GM12878 (cell line): ENCODE measurements around the gene PCNX4. TPM values are rescaled to one million over a fixed set of nuclear protein-coding genes. Genes with fewer than 3 reads are reported as not detected.

ENCODE experiments used
- ATAC-seq: fragments of 200-7000 bp; cut with Tn5 transposase; 3 replicates; pipeline ENCODE4 v1.9.1; 2020; ENCODE audit warnings: mild to moderate bottlenecking, moderate library complexity
- BruUV-seq: library from RNA; stranded (reverse); fragments of 400-500 nt; replicated peaks from 2 replicates; lab custom pipeline; 2021; lab: Mats Ljungman, UMichigan
- CTCF ChIA-PET: fragments of 300-600 bp; sonication (Branson Sonifier 250); formaldehyde crosslinking; extraction: SDS; loops from one replicate; lab custom pipeline; 2021; ENCODE audit warnings: inconsistent platforms; lab: Yijun Ruan, JAX
- POLR2A ChIA-PET: fragments of 350-600 bp; formaldehyde crosslinking; extraction: SDS; loops from one replicate; lab custom pipeline; 2021; ENCODE audit warnings: inconsistent platforms; lab: Charles Lee
- RAD21 ChIA-PET: fragments of 300-600 bp; sonication (Branson Sonifier 250); formaldehyde crosslinking; loops from one replicate; lab custom pipeline; 2023; ENCODE audit warnings: antibody characterized with exemption; ENCODE audit not compliant: unreplicated experiment; lab: Charles Lee
- SMC1A ChIA-PET: fragments of 300-600 bp; sonication (Branson Sonifier 250); formaldehyde crosslinking; loops from one replicate; lab custom pipeline; 2023; ENCODE audit not compliant: unreplicated experiment, uncharacterized antibody; lab: Charles Lee
- DNase-seq: peaks from one replicate; pipeline ENCODE4 v3.0.0-alpha.2; 2011; ENCODE audit warnings: low read depth, low spot score
- FAIRE-seq: peaks from 3 replicates; lab custom pipeline; 2011; peaks lifted over from hg19 to GRCh38; lab: Jason Lieb, UNC
- H2AFZ ChIP-seq: 2 replicates; pipeline ENCODE4 v1.6.0; 2011; ENCODE audit warnings: low read depth, low read length, control low read depth; ENCODE audit not compliant: control insufficient read depth
- H3K27ac ChIP-seq: 2 replicates; pipeline ENCODE4 v1.5.1; 2011; ENCODE audit warnings: control low read depth; ENCODE audit not compliant: control insufficient read depth, insufficient read depth
- H3K27me3 ChIP-seq, 2 experiments: replicated peaks in 1 of 2; 2 replicates each; pipeline versions ENCODE4 v1.6.0 to v1.6.1; 2011; ENCODE audit warnings: low read length in 1 of 2; ENCODE audit not compliant: control insufficient read depth in 2 of 2, insufficient read depth in 2 of 2
- H3K36me3 ChIP-seq, 2 experiments: 2 replicates each; pipeline ENCODE4 v1.5.1; 2011; ENCODE audit warnings: low read length in 1 of 2; ENCODE audit not compliant: control insufficient read depth in 2 of 2, insufficient read depth in 2 of 2
- H3K4me1 ChIP-seq: 2 replicates; pipeline ENCODE4 v1.6.1; 2011; ENCODE audit warnings: mild to moderate bottlenecking, low read length, moderate library complexity, mixed read lengths; ENCODE audit not compliant: control insufficient read depth, insufficient read depth
- H3K4me2 ChIP-seq: 2 replicates; pipeline ENCODE4 v1.6.0; 2011; ENCODE audit warnings: control low read depth; ENCODE audit not compliant: control insufficient read depth, insufficient read depth
- H3K4me3 ChIP-seq: fragments of 200-600 bp; sonication (generic); 2 replicates; pipeline ENCODE4 v1.5.1; 2016
- H3K79me2 ChIP-seq: 2 replicates; pipeline ENCODE4 v1.6.0; 2011; ENCODE audit warnings: low read length; ENCODE audit not compliant: control insufficient read depth, insufficient read depth
- H3K9ac ChIP-seq: 2 replicates; pipeline ENCODE4 v1.8.0; 2011; ENCODE audit warnings: low read length, control low read depth, mixed read lengths; ENCODE audit not compliant: control insufficient read depth, insufficient read depth
- H3K9me3 ChIP-seq: replicated peaks from 3 replicates; pipeline ENCODE4 v1.5.1; 2011; ENCODE audit warnings: mild to moderate bottlenecking, low read length; ENCODE audit not compliant: control insufficient read depth, insufficient read depth
- H4K20me1 ChIP-seq: 2 replicates; pipeline ENCODE4 v1.6.0; 2011; ENCODE audit not compliant: control insufficient read depth, insufficient read depth
- CBX3 ChIP-seq: fragments of 200-600 bp; sonication (generic); IDR thresholded peaks from 2 replicates; pipeline ENCODE4 v1.6.1; 2016; ENCODE audit warnings: low read depth, borderline replicate concordance
- CBX5 ChIP-seq: sonication (generic); IDR thresholded peaks from 2 replicates; pipeline ENCODE4 v1.6.1; 2016; ENCODE audit warnings: low read depth, moderate library complexity, mild to moderate bottlenecking, inconsistent platforms
- CHD1 ChIP-seq: IDR thresholded peaks from 2 replicates; pipeline ENCODE4 v1.6.1; 2012; ENCODE audit warnings: low read depth, low read length, improper control_type of control experiment
- DPF2 ChIP-seq: fragments of 450-650 bp; IDR thresholded peaks from 2 replicates; pipeline ENCODE4 v1.6.1; 2017; ENCODE audit warnings: mild to moderate bottlenecking
- EGR1 ChIP-seq, 2 experiments: IDR thresholded peaks; 1 replicate in 1 of 2; 2 replicates in 1 of 2; pipeline ENCODE4 v1.6.1; 2011 to 2012; ENCODE audit warnings: low read depth in 2 of 2, low read length in 2 of 2, borderline replicate concordance in 1 of 2, mild to moderate bottlenecking in 1 of 2, moderate library complexity in 1 of 2
- FOXM1 ChIP-seq: IDR thresholded peaks from 2 replicates; pipeline ENCODE4 v1.6.1; 2012; ENCODE audit warnings: low read depth, mild to moderate bottlenecking, inconsistent platforms, low read length, moderate library complexity
- HDAC6 ChIP-seq: fragments of 200-600 bp; sonication (generic); IDR thresholded peaks from one replicate; pipeline ENCODE4 v1.8.0; 2017; ENCODE audit warnings: antibody characterized with exemption; ENCODE audit not compliant: unreplicated experiment
- IRF4 ChIP-seq: IDR thresholded peaks from 2 replicates; pipeline ENCODE4 v1.6.1; 2011; ENCODE audit warnings: low read depth, low read length
- MTA3 ChIP-seq: IDR thresholded peaks from 2 replicates; pipeline ENCODE4 v1.6.1; 2012; ENCODE audit warnings: low read length, inconsistent platforms, borderline replicate concordance
- NFYA ChIP-seq: IDR thresholded peaks from 2 replicates; pipeline ENCODE4 v1.6.1; 2011; ENCODE audit warnings: low read depth, mild to moderate bottlenecking, low read length, improper control_type of control experiment, borderline replicate concordance
- NR2C2 ChIP-seq: IDR thresholded peaks from 2 replicates; pipeline ENCODE4 v1.6.1; 2011; ENCODE audit warnings: borderline replicate concordance, low read depth; ENCODE audit not compliant: control insufficient read depth, insufficient read length
- NRF1 ChIP-seq: conservative IDR thresholded peaks from 2 replicates; pipeline ENCODE4 v1.6.1; 2011; ENCODE audit warnings: mild to moderate bottlenecking, low read depth, low read length, improper control_type of control experiment
- POLR2AphosphoS2 ChIP-seq: IDR thresholded peaks from 2 replicates; pipeline ENCODE4 v1.6.1; 2011; ENCODE audit warnings: low read depth, mild to moderate bottlenecking, low read length, improper control_type of control experiment, moderate library complexity
- POU2F2 ChIP-seq: IDR thresholded peaks from 3 replicates; pipeline ENCODE4 v1.6.1; 2011; ENCODE audit warnings: low read depth, mild to moderate bottlenecking, low read length, borderline replicate concordance
- SIX5 ChIP-seq: IDR thresholded peaks from 2 replicates; pipeline ENCODE4 v1.6.1; 2011; ENCODE audit warnings: mild to moderate bottlenecking, low read depth, low read length, moderate library complexity; ENCODE audit not compliant: severe bottlenecking
- ZNF622 ChIP-seq: fragments of 450-650 bp; IDR thresholded peaks from 2 replicates; pipeline ENCODE4 v1.6.1; 2017; ENCODE audit warnings: mild to moderate bottlenecking, inconsistent platforms
- whole genome bisulfite sequencing: methylation state at CpG from one replicate; pipeline ENCODE4 v1.1.6; 2016; ENCODE audit warnings: low lambda C conversion rate; ENCODE audit not compliant: insufficient replicate concordance, insufficient coverage; ENCODE audit errors: missing lambda C conversion rate; 5-methylcytosine and 5-hydroxymethylcytosine counted together
- in situ Hi-C: fragments of 300-500 bp; cut with MboI; formaldehyde crosslinking; loops from 9 replicates; pipeline ENCODE4 v1.14.3; 2018; ENCODE audit warnings: mixed read lengths
- intact Hi-C: fragments of 100-400 bp; cut with micrococcal nuclease; formaldehyde crosslinking; loops from one replicate; pipeline ENCODE4 v1.14.2; 2022; ENCODE audit not compliant: unreplicated experiment
- polyA plus RNA-seq, 11 experiments: library from polyadenylated mRNA; depleted of rRNA in 4 of 11; unstranded in 6 of 11; stranded (reverse) in 5 of 11; fragments of >200 nt; fragmentation: Nextera tagmentation in 4 of 11; fragmentation: Illumina TruSeq in 1 of 11; extraction: Ambion mirVana in 4 of 11; extraction: Trizol in 1 of 11; gene quantifications; 1 replicate in 1 of 11; 2 replicates in 10 of 11; pipeline versions ENCODE4 v1.2.1 to v1.2.3, GENCODE V29; 2011 to 2016; ENCODE audit warnings: inconsistent platforms in 2 of 11, missing spikeins in 2 of 11, low read depth in 1 of 11
- total RNA-seq, 4 experiments: library from RNA; depleted of rRNA in 3 of 4; stranded (reverse); fragments of >200 nt in 3 of 4; fragmentation: Illumina TruSeq in 1 of 4; extraction: Trizol in 1 of 4; gene quantifications; 2 replicates each; pipeline versions ENCODE4 v1.2.1 to v1.2.3, GENCODE V29; 2013 to 2021
- TF ChIP-seq, protein P1 (sequence below): IDR thresholded peaks from 2 replicates; pipeline ENCODE4 v1.6.1; 2011; ENCODE audit warnings: borderline replicate concordance, low read depth, mild to moderate bottlenecking, moderate library complexity, mixed read lengths, low read length; ENCODE audit not compliant: insufficient read depth; ENCODE audit errors: extremely low read length
- TF ChIP-seq, protein P2 (sequence below): fragments of 450-650 bp; IDR thresholded peaks from 2 replicates; pipeline ENCODE4 v1.6.1; 2017; ENCODE audit warnings: mild to moderate bottlenecking
- TF ChIP-seq, protein P3 (sequence below): fragments of 450-650 bp; IDR thresholded peaks from 2 replicates; pipeline ENCODE4 v1.6.1; 2014; ENCODE audit warnings: mild to moderate bottlenecking
- TF ChIP-seq, protein P4 (sequence below): fragments of 450-650 bp; IDR thresholded peaks from 2 replicates; pipeline ENCODE4 v1.6.1; 2017; ENCODE audit warnings: low read depth, mild to moderate bottlenecking, moderate library complexity

The PCNX4 gene
- total and polyA plus RNA-seq, 10 of the 15 experiments (the other 5 are each of a cell fraction or from before 2014, with no cell fraction given), result 13.8 to 56.6 (median 39.4) TPM

DNA sequence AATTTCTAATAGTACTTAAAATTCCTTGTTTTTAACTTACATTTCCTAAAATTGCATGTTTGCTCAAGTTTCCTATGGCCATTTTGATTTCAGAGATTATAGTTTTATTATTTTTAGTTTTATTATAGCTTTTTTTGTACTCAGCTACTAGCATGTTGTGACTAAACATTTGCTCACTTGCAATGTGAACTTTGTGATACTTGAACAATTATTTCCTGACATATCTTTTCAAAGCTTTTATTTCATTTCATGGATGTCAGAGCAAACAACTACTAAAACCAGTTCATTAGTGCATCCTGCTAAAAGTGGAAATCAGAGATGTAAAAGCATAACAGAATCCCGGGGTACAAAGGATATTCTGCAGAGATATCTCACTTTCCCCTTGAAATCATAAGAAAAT is 33.6 kb upstream of the PCNX4 start:
- TF ChIP-seq HDAC6 (no peak), POLR2AphosphoS2 (no peak), NFYA (no peak), POU2F2 (no peak), SIX5 (no peak), CBX3 (no peak), NRF1 (no peak), IRF4 (no peak), NR2C2 (no peak), FOXM1 (no peak), DPF2 (no peak), MTA3 (no peak), CBX5 (no peak), EGR1 (IDR thresholded peaks at IDR 0.05; ENCODE audit: borderline replicate concordance in 1 of 2, low read depth in 2 of 2, low read length in 2 of 2) (no peak), CHD1 (no peak), ZNF622 (no peak)
- TF ChIP-seq, protein P1, sequence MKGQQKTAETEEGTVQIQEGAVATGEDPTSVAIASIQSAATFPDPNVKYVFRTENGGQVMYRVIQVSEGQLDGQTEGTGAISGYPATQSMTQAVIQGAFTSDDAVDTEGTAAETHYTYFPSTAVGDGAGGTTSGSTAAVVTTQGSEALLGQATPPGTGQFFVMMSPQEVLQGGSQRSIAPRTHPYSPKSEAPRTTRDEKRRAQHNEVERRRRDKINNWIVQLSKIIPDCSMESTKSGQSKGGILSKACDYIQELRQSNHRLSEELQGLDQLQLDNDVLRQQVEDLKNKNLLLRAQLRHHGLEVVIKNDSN, result no peak
- TF ChIP-seq, protein P2, sequence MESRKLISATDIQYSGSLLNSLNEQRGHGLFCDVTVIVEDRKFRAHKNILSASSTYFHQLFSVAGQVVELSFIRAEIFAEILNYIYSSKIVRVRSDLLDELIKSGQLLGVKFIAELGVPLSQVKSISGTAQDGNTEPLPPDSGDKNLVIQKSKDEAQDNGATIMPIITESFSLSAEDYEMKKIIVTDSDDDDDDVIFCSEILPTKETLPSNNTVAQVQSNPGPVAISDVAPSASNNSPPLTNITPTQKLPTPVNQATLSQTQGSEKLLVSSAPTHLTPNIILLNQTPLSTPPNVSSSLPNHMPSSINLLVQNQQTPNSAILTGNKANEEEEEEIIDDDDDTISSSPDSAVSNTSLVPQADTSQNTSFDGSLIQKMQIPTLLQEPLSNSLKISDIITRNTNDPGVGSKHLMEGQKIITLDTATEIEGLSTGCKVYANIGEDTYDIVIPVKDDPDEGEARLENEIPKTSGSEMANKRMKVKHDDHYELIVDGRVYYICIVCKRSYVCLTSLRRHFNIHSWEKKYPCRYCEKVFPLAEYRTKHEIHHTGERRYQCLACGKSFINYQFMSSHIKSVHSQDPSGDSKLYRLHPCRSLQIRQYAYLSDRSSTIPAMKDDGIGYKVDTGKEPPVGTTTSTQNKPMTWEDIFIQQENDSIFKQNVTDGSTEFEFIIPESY, result no peak
- TF ChIP-seq, protein P3, sequence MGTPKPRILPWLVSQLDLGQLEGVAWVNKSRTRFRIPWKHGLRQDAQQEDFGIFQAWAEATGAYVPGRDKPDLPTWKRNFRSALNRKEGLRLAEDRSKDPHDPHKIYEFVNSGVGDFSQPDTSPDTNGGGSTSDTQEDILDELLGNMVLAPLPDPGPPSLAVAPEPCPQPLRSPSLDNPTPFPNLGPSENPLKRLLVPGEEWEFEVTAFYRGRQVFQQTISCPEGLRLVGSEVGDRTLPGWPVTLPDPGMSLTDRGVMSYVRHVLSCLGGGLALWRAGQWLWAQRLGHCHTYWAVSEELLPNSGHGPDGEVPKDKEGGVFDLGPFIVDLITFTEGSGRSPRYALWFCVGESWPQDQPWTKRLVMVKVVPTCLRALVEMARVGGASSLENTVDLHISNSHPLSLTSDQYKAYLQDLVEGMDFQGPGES, result no peak
- TF ChIP-seq, protein P4, sequence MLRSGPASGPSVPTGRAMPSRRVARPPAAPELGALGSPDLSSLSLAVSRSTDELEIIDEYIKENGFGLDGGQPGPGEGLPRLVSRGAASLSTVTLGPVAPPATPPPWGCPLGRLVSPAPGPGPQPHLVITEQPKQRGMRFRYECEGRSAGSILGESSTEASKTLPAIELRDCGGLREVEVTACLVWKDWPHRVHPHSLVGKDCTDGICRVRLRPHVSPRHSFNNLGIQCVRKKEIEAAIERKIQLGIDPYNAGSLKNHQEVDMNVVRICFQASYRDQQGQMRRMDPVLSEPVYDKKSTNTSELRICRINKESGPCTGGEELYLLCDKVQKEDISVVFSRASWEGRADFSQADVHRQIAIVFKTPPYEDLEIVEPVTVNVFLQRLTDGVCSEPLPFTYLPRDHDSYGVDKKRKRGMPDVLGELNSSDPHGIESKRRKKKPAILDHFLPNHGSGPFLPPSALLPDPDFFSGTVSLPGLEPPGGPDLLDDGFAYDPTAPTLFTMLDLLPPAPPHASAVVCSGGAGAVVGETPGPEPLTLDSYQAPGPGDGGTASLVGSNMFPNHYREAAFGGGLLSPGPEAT, result no peak
- ATAC-seq, result no peak
- CTCF ChIA-PET, result interaction anchor here (1.4 kb wide), 1 partner anchor 107 kb away, joined by 3 read pairs; the partner anchor contains the start of gene DHRS7

More for the DNA sequence above, 33.6 kb upstream of the PCNX4 start:
- Histone ChIP-seq H2AFZ (no peak overlapping the region), H3K36me3 (no peaks in the 10 kb centered on the region), H3K9me3 (no peaks in the 10 kb centered on the region), H3K9ac (no peak overlapping the region), H3K27ac (no peak overlapping the region), H3K27me3 (no peaks in the 10 kb centered on the region), H3K4me2 (no peak overlapping the region), H3K4me1 (no peaks in the 10 kb centered on the region), H3K4me3 (no peak overlapping the region), H3K79me2 (no peaks in the 10 kb centered on the region), H4K20me1 (no peaks in the 10 kb centered on the region)
- ChIA-PET SMC1A (interaction anchor here (1.2 to 1.3 kb wide), 2 partner anchors 8 to 32 kb away, joined by 3 to 4 read pairs; no protein-coding TSS in a partner anchor), POLR2A (no interaction called here), RAD21 (interaction anchor here (0.6 to 1.8 kb wide), 2 partner anchors 109 to 125 kb away, joined by 3 to 7 read pairs; no protein-coding TSS in a partner anchor)
- WGBS, result 0% methylated on average over 1 of the region's 1 CpG
- DNase-seq (no peak), FAIRE-seq (no peak)
- in situ Hi-C loops (no loop called here), intact Hi-C loops (loop anchor here (10.0 kb wide), 1 partner anchor 423 kb away; no protein-coding TSS in a partner anchor)
- no TSS peak for BruUV-seq
